A549 treated with GW870086 at 1 μM for 4 hours (cell line): ENCODE data around the gene RANBP6. TPM values are rescaled to one million over a fixed set of nuclear protein-coding genes. Genes with fewer than 3 reads are reported as not detected.

Experiments used
- total RNA-seq: library from RNA; stranded (reverse); fragments of 200-300 nt; extraction: Qiagen RNA extraction; gene quantifications from 5 replicates; pipeline ENCODE4 v1.2.3, GENCODE V29; 2022; ENCODE audit warnings: low read depth

The RANBP6 gene
- 10.9 to 16.1 TPM (median 15.5 TPM) in 5 replicates for total RNA-seq

DNA sequence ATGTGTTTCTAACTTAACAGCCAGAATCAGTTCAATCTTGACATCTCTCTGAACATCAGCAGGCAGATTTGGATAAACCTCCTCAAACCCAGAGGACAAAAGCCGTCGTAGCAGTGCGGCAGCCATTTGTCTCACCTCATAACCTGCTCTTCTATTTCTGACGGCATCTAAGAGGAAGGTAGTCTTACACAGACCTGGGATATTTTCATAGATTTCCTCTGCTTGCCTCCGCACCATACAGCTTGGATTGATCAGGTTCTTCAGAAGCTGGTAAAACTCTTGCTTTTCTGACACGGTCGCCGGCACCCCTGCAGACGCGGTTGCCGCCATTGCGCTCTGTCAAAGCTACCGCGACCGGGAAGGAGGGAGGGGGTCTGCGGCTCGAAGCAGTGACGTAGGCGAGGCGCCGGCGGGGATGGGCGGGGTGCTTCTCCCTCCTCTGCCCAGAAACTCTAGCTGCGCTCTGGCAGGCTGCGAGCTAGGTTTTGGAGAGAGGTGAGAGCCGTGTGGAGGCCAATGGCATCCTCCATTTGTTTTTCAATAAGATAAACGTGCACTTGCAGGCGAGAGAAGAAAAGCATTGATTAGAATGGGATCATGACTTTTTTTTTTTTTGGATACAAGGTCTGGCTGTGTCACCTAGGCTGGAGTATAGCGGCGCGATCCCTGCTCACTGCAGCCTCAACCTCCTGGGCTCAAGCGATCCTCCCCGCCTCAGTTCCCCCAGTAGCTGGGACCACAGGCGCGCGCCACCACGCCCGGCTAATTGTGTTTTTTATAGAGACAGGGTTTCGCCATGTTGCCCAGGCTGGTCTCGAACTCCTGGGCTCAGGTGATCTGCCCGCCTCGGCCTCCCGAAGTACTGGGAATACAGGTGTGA is at the start of gene RANBP6:
RANBP6 (minus strand) TSS at position 347 of the 880 bp plus-strand sequence; CDS start at position 330, 17 bp downstream.

Other genes starting within 250 kb of the RANBP6 start
- gene ERMP1, start 182.5 kb downstream of the RANBP6 start, total RNA-seq: 15.8 to 20.1 TPM (median 18.1 TPM) in 5 replicates
- gene MLANA, start 124.7 kb downstream of the RANBP6 start, total RNA-seq: not detected in 5 replicates
- 0.31 to 0.47 TPM (median 0.41 TPM) in 4 of 5 replicates, not detected in the other for gene IL33, start 200.2 kb upstream of the RANBP6 start, total RNA-seq